Raji (cell line): ENCODE results near the gene OR6B3.

Experiments
- POLR2A ChIP-seq: IDR thresholded peaks from 2 replicates; pipeline ENCODE4 v1.6.1; 2011; ENCODE audit warnings: low read depth, low read length, control low read depth; ENCODE audit not compliant: insufficient read depth

The OR6B3 gene

GRCh38 chr2:240053173-240054155, at the start of gene OR6B3:
OR6B3 (minus strand) TSS chr2:240053521.
- no peak for TF ChIP-seq POLR2A

GRCh38 chr2:240098349-240098748, 45.0 kb upstream of the OR6B3 start:
- TF ChIP-seq POLR2A: no peak

DNA sequence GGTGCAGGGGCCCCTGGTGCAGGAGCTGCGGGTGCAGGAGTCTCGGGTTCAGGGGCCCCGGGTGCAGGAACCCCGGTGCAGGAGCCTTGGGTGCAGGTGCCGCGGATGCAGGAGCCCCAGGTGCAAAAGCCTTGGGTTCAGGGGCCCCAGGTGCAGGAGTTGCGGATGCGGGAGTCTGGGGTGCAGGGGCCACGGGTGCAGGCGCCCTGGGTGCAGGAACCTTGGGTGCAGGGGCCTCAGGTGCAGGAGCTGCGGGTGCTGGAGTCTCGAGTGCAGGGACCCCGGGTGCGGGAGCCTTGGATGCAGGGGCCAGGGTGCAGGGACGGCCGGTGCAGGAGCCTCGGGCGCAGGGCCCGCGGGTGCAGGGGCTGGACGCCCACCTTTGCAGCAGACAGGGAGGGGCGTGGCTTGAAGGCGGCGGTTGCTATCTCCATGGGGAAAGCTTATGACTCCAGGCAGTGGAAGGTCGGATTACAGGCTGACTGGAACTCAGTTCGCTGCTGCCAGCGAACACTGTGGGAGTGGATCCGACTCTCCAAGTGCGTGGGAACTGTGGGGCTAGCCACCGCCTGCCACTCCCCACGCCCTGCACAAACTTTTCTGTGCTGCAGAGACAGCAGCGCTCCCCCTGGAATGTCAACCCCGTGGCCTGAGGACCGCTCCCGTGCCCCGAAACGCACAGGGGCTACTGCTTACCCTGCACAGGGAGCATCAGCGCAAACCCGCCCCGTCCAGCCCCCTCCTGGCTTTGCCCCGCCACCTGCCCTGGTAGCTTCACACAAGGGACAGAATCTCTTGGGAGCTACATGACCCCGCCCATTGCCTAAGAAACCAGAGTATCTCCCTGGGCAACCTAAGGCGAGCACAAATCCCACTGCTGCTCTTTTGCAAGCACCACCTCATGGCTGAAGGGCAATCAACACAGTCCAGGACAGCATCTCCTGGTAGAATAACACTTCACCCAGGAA, 42.5 kb upstream of the OR6B3 start:
- TF ChIP-seq POLR2A: no peak

DNA sequence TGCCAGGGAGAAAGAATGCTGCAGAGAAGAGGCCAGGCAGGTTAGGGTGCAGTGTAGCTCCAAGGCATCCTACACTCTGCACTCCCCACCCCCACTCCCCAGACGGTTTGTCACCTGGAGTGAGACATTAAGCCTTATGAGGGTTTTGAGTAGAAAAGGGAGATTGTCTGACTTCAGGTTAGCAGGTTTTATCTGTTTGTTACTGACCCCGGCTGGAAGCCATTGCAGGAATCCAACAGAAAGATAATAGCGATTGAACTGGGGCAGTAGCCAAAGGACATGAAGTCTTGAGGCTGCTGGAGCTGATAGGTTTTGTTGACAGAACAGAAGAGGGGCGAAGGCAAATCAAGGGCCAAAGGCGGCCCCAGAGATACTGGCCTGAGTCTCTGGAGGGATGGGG, 36.0 kb upstream of the OR6B3 start:
- TF ChIP-seq POLR2A: no peak

- no peak for TF ChIP-seq POLR2A
Observed at GRCh38 chr2:240086563-240086962, 33.2 kb upstream of the OR6B3 start.

DNA sequence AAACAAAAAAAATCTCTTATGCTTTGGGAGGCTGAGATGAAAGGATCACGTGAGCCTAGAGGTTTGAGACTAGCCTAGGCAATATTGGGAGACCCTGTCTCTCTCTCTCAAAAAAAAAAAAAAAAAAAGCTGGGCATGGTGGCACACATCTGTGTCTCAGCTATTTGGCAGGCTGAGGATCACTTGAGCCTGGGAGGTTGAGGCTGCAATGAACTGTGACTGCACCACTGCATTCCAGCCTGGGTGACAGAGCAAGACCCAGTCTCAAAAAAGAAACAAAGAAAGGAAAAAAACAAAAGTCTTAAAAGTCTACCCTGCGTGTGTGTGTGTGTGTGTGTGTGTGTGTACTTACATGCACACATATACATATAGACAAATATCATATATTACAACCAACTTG, 25.3 kb upstream of the OR6B3 start:
- TF ChIP-seq POLR2A: no peak

DNA sequence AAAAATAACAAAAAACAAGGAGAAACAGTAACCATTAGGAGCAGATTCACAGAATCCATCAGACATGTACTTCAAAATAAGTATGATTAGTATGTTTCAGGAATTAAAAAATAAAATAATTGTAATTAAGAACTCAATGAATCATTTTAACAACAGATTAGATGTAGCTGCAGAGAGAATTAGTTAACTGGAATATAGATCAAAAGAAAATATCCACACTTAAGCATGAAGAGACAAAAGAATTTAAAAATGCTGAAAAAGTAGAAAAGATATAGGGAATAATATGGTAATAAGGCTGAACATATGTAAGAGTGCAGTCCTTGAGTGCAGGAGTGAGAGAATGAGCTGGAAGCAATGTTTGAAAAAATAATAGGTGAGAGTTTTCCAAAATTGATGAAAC, 24.1 kb upstream of the OR6B3 start:
- no peak for TF ChIP-seq POLR2A

GRCh38 chr2:240074545-240074944, 21.2 kb upstream of the OR6B3 start:
- TF ChIP-seq POLR2A: no peak

DNA sequence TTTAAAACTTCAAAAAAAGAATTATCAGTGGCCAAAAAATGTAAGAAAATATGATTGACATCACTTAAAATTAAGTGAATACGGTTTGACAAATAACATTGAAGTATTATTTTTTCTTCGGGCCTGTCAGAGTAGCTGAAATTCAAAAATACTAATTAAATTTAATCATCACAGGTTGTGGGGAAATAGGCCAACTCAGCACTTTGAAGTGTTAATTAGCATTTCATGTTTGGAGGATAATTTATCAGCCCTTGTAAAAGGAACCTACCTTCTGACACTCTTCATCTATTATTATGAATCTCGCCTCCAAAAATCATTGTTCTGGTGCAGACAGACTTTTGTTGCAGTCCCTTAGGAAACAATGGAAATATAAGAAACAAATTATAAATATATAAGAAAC, 17.6 kb upstream of the OR6B3 start:
- TF ChIP-seq POLR2A: no peak

DNA sequence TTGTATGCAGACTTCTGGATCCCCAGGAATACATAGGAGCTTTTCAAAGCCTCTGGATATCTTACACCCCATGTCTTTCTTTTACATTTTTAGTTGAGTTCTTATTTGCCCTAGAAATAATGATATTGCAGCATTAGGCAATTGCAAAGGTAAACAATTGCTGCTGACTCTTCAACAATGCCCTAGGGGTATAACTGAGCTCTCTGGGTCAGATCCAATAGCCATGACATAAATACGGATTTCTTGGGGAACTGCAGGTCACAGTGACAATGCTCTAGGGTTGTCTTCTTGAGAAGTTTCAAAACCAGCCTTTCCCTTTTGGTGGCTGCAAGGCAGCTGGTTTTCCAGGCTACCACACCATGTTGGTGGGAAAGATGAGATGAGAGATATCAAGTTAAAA, 16.5 kb upstream of the OR6B3 start:
- TF ChIP-seq POLR2A: no peak

DNA sequence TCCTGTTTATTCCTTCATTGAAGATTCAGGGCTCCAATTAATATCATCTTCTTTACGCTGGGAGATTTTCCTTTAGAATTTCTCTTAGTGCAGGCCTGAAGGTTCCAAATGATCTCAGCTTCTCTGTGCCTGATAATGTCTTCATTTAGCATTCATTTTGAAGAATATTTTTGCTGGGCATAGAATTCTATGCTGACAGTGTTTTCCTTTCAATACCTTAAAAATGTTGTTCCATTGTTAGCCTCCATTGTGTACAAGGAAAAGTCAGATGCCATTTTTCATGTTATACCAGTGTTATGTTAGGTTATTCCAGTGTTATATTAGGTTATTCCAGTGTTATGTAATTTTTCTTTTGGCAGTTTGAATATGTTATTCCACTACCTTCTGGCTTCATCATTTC, 14.9 kb upstream of the OR6B3 start:
- TF ChIP-seq POLR2A: no peak

- TF ChIP-seq POLR2A: no peak
Observed at GRCh38 chr2:240066489-240066888, 13.2 kb upstream of the OR6B3 start.

- no peak for TF ChIP-seq POLR2A
Observed at GRCh38 chr2:240064898-240065297, 11.6 kb upstream of the OR6B3 start.

DNA sequence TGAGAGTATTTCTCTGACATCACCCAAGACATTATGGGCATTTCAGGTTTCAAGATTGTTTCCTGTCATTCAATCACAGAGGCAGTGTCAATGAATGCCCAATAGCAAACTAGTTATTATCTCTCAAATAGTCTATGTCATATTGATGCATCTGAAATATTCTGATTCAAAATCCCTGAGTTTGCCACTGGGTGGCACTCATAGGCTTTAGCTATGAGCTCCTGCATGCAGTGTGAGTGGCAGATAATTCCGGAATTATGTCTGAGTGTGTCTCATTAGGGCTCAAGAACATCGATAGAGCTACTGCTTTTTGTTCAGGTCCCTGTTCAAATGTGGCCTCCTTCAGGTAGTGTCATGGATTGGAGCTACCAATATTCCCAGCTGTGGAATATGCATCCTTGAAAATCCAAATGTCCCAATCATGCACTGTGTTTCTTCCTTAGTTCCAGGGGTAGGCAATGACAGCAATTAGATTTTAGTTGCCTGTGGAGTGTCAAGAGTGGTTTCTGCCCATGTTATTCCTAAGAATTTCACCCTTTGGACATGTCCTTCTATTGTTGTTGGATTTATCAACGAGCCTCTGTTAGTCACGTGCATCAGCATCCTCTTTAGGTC, 7.8 kb upstream of the OR6B3 start:
- TF ChIP-seq POLR2A: no peak

DNA sequence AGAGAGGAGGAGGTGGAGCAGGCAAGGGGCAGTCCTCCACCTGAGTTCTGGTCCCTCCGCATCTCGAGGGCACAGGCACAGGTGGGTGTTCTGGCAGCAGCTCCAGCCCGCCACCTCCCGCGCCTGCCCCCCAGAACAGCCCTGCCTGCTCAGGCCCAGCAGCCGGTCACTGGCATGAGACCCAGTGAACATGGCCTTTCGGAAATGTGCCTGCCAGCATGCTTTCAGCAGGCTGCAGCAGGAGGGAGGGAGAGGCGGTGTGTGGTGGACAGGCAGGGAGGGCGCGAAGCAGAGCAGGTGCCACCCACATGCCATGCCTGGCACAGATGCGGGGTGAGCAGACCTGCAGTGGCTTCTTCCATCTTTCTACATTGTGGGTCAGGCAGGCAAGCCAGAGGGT, 3.4 kb upstream of the OR6B3 start:
- no peak for TF ChIP-seq POLR2A
